Lower leg skin (tissue), 4 donors: Measurements from ENCODE around the gene PALB2. TPM values are rescaled to one million over a fixed set of nuclear protein-coding genes. Genes with fewer than 3 reads are reported as not detected.
"Not testable (repeated sequence)": the region's sequence is repeated elsewhere in the genome, so short reads cannot be mapped to it uniquely, and the experiment has no call there.

Experiments
- DNase-seq, 2 donors: peaks; one replicate each; pipeline ENCODE4 v3.0.0-alpha.2; 2019; ENCODE audit warnings: low spot score in 2 of 2
- H3K4me3 ChIP-seq: fragments of 200-600 bp; sonication (generic); 2 replicates; pipeline ENCODE4 v1.5.1; 2017; ENCODE audit warnings: mild to moderate bottlenecking, low read depth; ENCODE audit not compliant: poor library complexity, severe bottlenecking
- POLR2A ChIP-seq, 2 donors: fragments of 450-650 bp; IDR thresholded peaks; one replicate each; pipeline ENCODE4 v1.6.1; 2016 to 2017; ENCODE audit warnings: antibody characterized with exemption in 2 of 2, mild to moderate bottlenecking in 1 of 2, moderate library complexity in 1 of 2
- WGBS, 2 donors: methylation state at CpG; one replicate each; pipeline ENCODE4 v1.1.5; 2018; 5-methylcytosine and 5-hydroxymethylcytosine counted together
- intact Hi-C: fragments of 100-400 bp; cut with DNase I; formaldehyde crosslinking; loops from one replicate; pipeline ENCODE4 v1.15.0; 2023; ENCODE audit warnings: low total_unique reads
- total RNA-seq, 4 donors: library from RNA; depleted of rRNA; stranded (reverse); fragments of >200 nt; gene quantifications; one replicate each; pipeline ENCODE4 v1.1.0, GENCODE V29; 2016
- TF ChIP-seq, protein P1 (sequence below), 3 donors: fragments of 450-650 bp; IDR thresholded peaks; one replicate each; pipeline ENCODE4 v1.5.1; 2016; ENCODE audit warnings: antibody characterized with exemption in 3 of 3, mild to moderate bottlenecking in 3 of 3, moderate library complexity in 2 of 3

The PALB2 gene
- total RNA-seq, 4 donors from 2014 or later, result 10.9 to 16.3 (median 13.0) TPM

DNA sequence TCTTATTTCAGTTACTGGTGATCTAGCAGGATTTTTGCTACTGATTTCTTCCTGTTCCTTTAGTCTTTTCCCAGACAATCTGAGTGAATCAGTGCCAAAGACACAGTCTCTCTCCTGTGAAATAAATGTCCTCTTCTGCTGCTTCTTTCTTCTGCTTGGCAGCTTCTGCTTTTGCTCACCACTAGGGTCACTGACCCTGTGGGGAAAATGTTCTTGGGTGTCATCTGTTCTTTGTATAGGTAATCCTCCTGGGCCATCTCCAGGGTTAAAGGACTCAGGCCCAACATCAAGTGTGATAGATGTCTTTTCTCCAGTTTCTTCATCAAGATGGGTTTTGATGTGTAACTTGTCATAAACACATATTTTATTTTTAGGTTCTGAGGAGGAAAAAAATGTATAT is 5.2 kb downstream of the PALB2 start:
- TF ChIP-seq POLR2A (IDR thresholded peaks at IDR 0.05), result no peak
- TF ChIP-seq, protein P1, sequence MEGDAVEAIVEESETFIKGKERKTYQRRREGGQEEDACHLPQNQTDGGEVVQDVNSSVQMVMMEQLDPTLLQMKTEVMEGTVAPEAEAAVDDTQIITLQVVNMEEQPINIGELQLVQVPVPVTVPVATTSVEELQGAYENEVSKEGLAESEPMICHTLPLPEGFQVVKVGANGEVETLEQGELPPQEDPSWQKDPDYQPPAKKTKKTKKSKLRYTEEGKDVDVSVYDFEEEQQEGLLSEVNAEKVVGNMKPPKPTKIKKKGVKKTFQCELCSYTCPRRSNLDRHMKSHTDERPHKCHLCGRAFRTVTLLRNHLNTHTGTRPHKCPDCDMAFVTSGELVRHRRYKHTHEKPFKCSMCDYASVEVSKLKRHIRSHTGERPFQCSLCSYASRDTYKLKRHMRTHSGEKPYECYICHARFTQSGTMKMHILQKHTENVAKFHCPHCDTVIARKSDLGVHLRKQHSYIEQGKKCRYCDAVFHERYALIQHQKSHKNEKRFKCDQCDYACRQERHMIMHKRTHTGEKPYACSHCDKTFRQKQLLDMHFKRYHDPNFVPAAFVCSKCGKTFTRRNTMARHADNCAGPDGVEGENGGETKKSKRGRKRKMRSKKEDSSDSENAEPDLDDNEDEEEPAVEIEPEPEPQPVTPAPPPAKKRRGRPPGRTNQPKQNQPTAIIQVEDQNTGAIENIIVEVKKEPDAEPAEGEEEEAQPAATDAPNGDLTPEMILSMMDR (IDR thresholded peaks at IDR 0.05), result no peak
- no peak overlapping the region for H3K4me3 ChIP-seq
- DNase-seq, result no peak
- intact Hi-C loops, result no loop called here

DNA sequence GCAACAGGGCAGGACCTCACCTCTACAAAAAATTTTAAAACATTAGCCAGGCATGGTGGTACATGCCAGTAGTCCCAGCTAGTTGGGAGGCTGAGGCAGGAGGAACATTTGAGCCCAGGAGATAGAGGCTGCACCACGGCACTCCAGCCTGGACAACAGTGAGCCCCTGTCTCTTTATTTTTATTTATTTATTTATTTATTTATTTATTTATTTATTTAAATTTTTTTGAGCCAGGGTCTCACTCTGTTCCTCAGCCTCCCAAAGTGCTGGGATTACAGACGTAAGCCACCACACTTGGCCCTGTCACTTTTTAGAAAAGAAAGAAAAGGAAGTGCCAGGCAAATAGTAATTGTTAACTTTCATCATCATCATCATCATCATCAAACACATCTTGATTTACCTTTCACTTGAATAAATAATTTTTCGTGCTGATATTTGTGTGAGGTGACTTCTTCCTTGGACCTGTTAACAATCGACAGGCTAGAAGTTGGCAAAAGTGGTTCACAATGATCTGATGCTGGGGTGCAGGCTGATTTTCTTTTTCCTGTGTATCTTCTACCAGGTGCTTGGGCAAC is 6.6 kb downstream of the PALB2 start:
- no peak for DNase-seq
- WGBS, 2 donors, result 93 to 98% methylated on average over 4 of the region's 4 CpGs
- no peak for TF ChIP-seq POLR2A (IDR thresholded peaks at IDR 0.05)
- TF ChIP-seq, protein P1 (IDR thresholded peaks at IDR 0.05), result no peak

DNA sequence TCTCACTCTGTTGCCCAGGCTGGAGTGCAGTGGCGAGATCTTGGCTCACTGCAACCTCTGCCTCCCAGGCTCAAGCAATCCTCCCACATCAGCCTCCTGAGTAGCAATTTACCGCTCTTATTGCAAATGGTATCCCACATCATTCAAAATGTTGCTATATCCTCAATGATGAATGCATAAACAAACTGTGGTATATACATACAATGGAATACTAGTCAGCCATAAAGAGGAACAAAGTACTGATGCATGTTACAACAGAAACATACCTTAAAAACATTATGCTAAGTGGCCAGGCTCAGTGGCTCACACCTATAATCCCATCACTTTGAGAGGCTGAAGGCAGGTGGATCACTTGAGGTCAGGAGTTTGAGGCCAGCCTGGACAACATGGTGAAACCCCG is 9.2 kb downstream of the PALB2 start:
- intact Hi-C loops, result not testable (repeated sequence)
- WGBS, 2 donors, result 97 to 98% methylated on average over 3 of the region's 3 CpGs

More for the DNA sequence above, 6.6 kb downstream of the PALB2 start:
- no peak overlapping the region for H3K4me3 ChIP-seq
- intact Hi-C loops, result no loop called here

DNA sequence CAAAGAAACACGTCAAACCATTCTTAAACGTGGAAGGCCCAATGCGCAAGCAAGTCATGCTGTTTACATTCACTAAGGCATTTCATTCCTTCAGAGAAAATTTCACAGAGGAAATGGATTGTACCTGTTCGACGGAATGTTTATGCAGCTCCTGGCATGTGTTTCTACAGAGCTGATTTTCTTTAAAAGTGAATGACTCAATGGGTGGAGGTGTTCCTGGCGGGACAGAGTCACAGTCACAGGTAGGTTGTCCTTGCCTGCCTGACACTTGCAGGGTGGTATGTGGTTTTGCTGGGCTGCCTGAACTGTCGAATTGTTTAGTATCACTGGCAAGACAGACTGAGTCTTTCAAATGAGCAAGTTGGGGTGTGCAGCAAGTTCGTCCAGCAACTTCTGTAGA is 11.6 kb downstream of the PALB2 start:
- intact Hi-C loops, result no loop called here
- H3K4me3 ChIP-seq, result no peak overlapping the region
- TF ChIP-seq POLR2A (IDR thresholded peaks at IDR 0.05), result no peak
- TF ChIP-seq, protein P1 (IDR thresholded peaks at IDR 0.05), result no peak
- 69 to 85% methylated on average over 8 of the region's 8 CpGs for WGBS, 2 donors
- DNase-seq, result no peak

More for the DNA sequence above, 9.2 kb downstream of the PALB2 start:
- not testable (repeated sequence) for H3K4me3 ChIP-seq, DNase-seq

DNA sequence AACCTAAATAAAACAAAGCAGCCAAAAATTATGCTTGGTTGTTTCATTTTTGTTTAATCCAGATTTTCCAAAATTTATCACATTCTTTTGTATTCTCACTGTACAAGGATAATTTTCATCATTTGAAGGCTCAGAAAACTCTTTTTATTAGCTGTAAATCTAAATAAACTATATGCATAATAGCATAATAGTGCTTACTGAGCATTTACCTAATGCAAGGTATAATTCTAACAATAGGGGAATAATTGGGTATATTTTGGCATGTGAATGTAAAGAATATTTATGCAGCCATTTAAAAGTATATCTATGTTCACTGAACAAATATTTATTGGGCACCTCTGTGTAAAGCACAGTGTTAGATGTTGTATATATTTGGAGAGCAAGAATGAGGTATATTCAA is 17.0 kb downstream of the PALB2 start:
- DNase-seq, result no peak
- TF ChIP-seq POLR2A (IDR thresholded peaks at IDR 0.05), result no peak
- TF ChIP-seq, protein P1 (IDR thresholded peaks at IDR 0.05), result no peak
- no peak overlapping the region for H3K4me3 ChIP-seq
- intact Hi-C loops, result no loop called here

DNA sequence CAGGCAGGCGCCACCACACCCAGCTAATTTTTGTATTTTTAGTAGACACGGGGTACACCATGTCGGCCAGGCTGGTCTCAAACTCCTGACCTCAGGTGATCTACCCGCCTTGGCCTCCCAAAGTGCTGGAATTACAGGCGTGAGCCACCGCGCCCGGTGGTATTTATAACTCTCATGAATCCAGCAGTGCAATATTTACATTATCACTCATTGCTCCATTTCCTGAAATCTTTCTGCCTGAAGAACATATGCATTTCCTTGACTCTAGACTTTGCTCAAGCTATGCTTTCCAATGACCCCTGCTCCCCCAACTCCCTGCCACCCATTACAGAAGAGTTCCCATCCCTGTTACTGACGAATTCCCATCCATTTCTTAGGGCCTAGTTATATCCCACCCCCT is 25.3 kb downstream of the PALB2 start:
- intact Hi-C loops, result no loop called here
- WGBS, 2 donors, result 97% methylated on average over 9 of the region's 9 CpGs
- DNase-seq, result no peak
- no peak overlapping the region for H3K4me3 ChIP-seq
- TF ChIP-seq POLR2A (IDR thresholded peaks at IDR 0.05), result no peak
- TF ChIP-seq, protein P1 (IDR thresholded peaks at IDR 0.05), result no peak
